HG03175 (cell line): Measurements from ENCODE around the gene BRMS1L.

Source experiments
- ATAC-seq: cut with Tn5 transposase; IDR thresholded peaks from one replicate; pipeline ENCODE4 v1.9.1; 2021; ENCODE audit warnings: mild to moderate bottlenecking, moderate library complexity; ENCODE audit not compliant: unreplicated experiment

Gene BRMS1L

GRCh38 chr14:35865611-35866324 lies 39.6 kb downstream of the BRMS1L start:
- no peak for ATAC-seq

- ATAC-seq, result no peak
These were observed 40.6 kb downstream of the BRMS1L start for GRCh38 chr14:35866595-35867279.

- no peak for ATAC-seq
These were observed 41.1 kb downstream of the BRMS1L start for GRCh38 chr14:35867280-35867629.

- no peak for ATAC-seq
These were observed 49.2 kb downstream of the BRMS1L start for GRCh38 chr14:35875296-35875695.

GRCh38 chr14:35877276-35877675 lies 51.1 kb downstream of the BRMS1L start:
- no peak for ATAC-seq

GRCh38 chr14:35878272-35879150 lies 52.4 kb downstream of the BRMS1L start:
- no peak for ATAC-seq

GRCh38 chr14:35879151-35879648 lies 53.1 kb downstream of the BRMS1L start:
- ATAC-seq, result no peak

- peak; percentile 58 for ATAC-seq
These were observed 53.6 kb downstream of the BRMS1L start for GRCh38 chr14:35879654-35880249.

GRCh38 chr14:35881280-35881679 lies 55.1 kb downstream of the BRMS1L start:
- no peak for ATAC-seq

GRCh38 chr14:35883677-35884293 lies 57.6 kb downstream of the BRMS1L start:
- ATAC-seq, result no peak

- no peak for ATAC-seq
These were observed 64.2 kb downstream of the BRMS1L start for GRCh38 chr14:35890308-35890707.

GRCh38 chr14:35895256-35895655 lies 69.1 kb downstream of the BRMS1L start:
- no peak for ATAC-seq

GRCh38 chr14:35897616-35898111 lies 71.5 kb downstream of the BRMS1L start:
- ATAC-seq, result no peak

- no peak for ATAC-seq
These were observed 72.2 kb downstream of the BRMS1L start for GRCh38 chr14:35898217-35898775.

- ATAC-seq, result no peak
These were observed 74.6 kb downstream of the BRMS1L start for GRCh38 chr14:35900741-35901140.

GRCh38 chr14:35909665-35910064 lies 83.5 kb downstream of the BRMS1L start:
- ATAC-seq, result no peak

GRCh38 chr14:35910191-35910590 lies 84.1 kb downstream of the BRMS1L start:
- no peak for ATAC-seq

- ATAC-seq, result no peak
These were observed 85.0 kb downstream of the BRMS1L start for GRCh38 chr14:35911097-35911496.

GRCh38 chr14:35915185-35915584 lies 89.0 kb downstream of the BRMS1L start:
- ATAC-seq, result no peak

GRCh38 chr14:35915775-35916174 lies 89.6 kb downstream of the BRMS1L start:
- ATAC-seq, result no peak
